Measurements from ENCODE around the gene RALGDS. TPM values are rescaled to one million over a fixed set of nuclear protein-coding genes. Genes with fewer than 3 reads are reported as not detected.
A peak's percentile ranks its signal among the peaks of the same experiment; 100 is the strongest.

RALGDS gene
- total RNA-seq, 4 donors from 2014 or later, result 21.1 to 47.0 (median 36.9) TPM

DNA sequence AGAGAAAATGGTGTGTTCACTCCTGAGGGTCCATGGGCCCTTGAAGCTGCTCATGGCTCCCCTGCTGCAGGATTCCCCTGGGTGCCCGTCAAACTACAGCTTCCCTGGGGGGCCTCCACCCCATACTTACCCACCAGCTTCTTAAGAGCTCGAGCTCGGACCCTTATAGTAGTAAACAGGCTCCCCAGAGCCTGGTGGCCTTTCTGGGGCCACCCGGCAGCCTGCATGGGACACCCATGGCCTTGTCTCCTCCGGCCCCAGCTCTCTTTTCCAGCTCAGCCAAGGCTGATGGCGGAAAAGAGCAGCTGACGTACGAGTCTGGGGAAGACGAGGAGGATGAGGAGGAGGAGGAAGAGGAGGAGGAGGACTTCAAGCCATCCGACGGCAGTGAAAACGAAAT, 63.5 kb downstream of the RALGDS start:
- TF ChIP-seq CTCF (IDR thresholded peaks at IDR 0.05 in 4 of 5, conservative IDR thresholded peaks at IDR 0.05 in 1 of 5) (no peak), POLR2A (IDR thresholded peaks at IDR 0.05) (no peak)
- in situ Hi-C loops (cut with MboI; ENCODE audit: low sequenced_read_pairs in 4 of 4) (no loop called here), intact Hi-C loops (cut with DNase I; ENCODE audit: low total_unique reads) (no loop called here)
- no peak overlapping the region for H3K27ac ChIP-seq
- no peaks in the 10 kb centered on the region for H3K27me3 ChIP-seq
- H3K9me3 ChIP-seq, result no peaks in the 10 kb centered on the region
- no peak overlapping the region for H3K4me3 ChIP-seq
- H3K4me1 ChIP-seq, result peaks cover 15 to 17% of the 10 kb centered on the region in 2 donors
- DNase-seq (no peak), ATAC-seq (no peak)
- peaks cover 0 to 56% of the 10 kb centered on the region in 2 donors for H3K36me3 ChIP-seq

DNA sequence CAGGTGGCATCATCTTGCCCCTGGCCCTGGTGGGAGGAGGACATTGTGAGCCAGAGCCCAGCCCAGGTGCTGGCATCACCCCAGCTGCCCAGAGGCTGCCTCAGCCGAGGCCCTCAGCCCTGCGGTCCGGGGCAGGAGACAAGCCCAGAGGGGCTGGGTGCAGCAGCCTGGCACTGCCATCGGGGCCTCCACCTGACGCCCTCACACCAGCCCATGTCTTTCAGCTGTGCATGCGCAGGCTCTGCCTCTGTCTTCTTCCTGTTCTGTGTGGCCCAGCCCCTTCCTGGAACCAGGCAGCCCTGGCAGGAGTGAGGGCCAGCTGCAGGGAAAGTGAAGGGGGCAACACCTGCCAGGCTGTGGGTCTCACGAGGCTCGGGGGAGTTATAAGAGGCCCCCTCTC, 64.0 kb downstream of the RALGDS start:
- no peak overlapping the region for H3K4me3 ChIP-seq
- H3K9me3 ChIP-seq, result no peaks in the 10 kb centered on the region
- DNase-seq (no peak), ATAC-seq (no peak)
- H3K27me3 ChIP-seq, result no peaks in the 10 kb centered on the region
- H3K27ac ChIP-seq, result no peak overlapping the region
- intact Hi-C loops (cut with DNase I; ENCODE audit: low total_unique reads) (no loop called here), in situ Hi-C loops (cut with MboI; ENCODE audit: low sequenced_read_pairs in 4 of 4) (no loop called here)
- peaks cover 0 to 60% of the 10 kb centered on the region in 2 donors for H3K36me3 ChIP-seq
- peaks cover 15 to 17% of the 10 kb centered on the region in 2 donors for H3K4me1 ChIP-seq
- TF ChIP-seq POLR2A (IDR thresholded peaks at IDR 0.05) (no peak), CTCF (IDR thresholded peaks at IDR 0.05 in 4 of 5, conservative IDR thresholded peaks at IDR 0.05 in 1 of 5) (no peak)

DNA sequence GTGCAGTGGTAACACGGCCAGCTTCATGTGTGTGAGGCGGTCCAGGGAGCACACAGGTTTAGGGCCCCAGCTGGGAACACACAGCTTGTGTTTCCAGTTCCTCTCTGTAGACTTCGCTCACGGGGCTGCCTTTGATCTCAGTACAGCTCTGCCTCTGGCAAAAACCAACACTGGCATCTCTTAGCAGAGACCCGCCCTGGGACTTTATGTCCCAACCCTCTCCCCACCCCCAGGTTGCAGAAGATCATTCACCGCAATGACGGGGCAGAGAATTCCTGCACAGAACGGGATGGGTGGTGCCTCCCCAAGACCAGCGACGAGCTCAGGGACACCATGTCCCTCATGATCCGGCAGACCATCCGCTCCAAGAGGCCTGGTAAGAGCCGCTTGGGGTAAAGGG, 64.5 kb downstream of the RALGDS start:
- peaks cover 15 to 17% of the 10 kb centered on the region in 2 donors for H3K4me1 ChIP-seq
- in situ Hi-C loops (cut with MboI; ENCODE audit: low sequenced_read_pairs in 4 of 4) (no loop called here), intact Hi-C loops (cut with DNase I; ENCODE audit: low total_unique reads) (no loop called here)
- no peak overlapping the region for H3K4me3 ChIP-seq
- H3K9me3 ChIP-seq, result no peaks in the 10 kb centered on the region
- no peaks in the 10 kb centered on the region for H3K27me3 ChIP-seq
- DNase-seq (no peak), ATAC-seq (no peak)
- TF ChIP-seq POLR2A (IDR thresholded peaks at IDR 0.05), result no peak
- TF ChIP-seq CTCF (IDR thresholded peaks at IDR 0.05 in 4 of 5, conservative IDR thresholded peaks at IDR 0.05 in 1 of 5), result no peak
- peaks cover 0 to 65% of the 10 kb centered on the region in 2 donors for H3K36me3 ChIP-seq
- H3K27ac ChIP-seq, result no peak overlapping the region

- no peaks in the 10 kb centered on the region for H3K9me3 ChIP-seq
- no peak overlapping the region for H3K4me3 ChIP-seq
- peaks cover 0 to 71% of the 10 kb centered on the region in 2 donors for H3K36me3 ChIP-seq
- H3K4me1 ChIP-seq, result peaks cover 15 to 17% of the 10 kb centered on the region in 2 donors
- no peak for TF ChIP-seq CTCF (IDR thresholded peaks at IDR 0.05 in 4 of 5, conservative IDR thresholded peaks at IDR 0.05 in 1 of 5)
- TF ChIP-seq POLR2A (IDR thresholded peaks at IDR 0.05), result no peak
- ATAC-seq (no peak), DNase-seq (no peak)
- H3K27me3 ChIP-seq, result no peaks in the 10 kb centered on the region
- H3K27ac ChIP-seq, result no peak overlapping the region
- in situ Hi-C loops (cut with MboI; ENCODE audit: low sequenced_read_pairs in 4 of 4), result no loop called here
- intact Hi-C loops (cut with DNase I; ENCODE audit: low total_unique reads), result no loop called here
These were observed 65.1 kb downstream of the RALGDS start for GRCh38 chr9:133055788-133056420.

GRCh38 chr9:133054966-133055365, 66.1 kb downstream of the RALGDS start:
- Histone ChIP-seq H3K4me3 (no peak overlapping the region), H3K4me1 (peaks cover 15 to 17% of the 10 kb centered on the region in 2 donors), H3K9me3 (no peaks in the 10 kb centered on the region), H3K27me3 (no peaks in the 10 kb centered on the region), H3K27ac (peak overlapping the region in 3 of 4 donors; percentile 18 to 44 (median 43)), H3K36me3 (peaks cover 0 to 76% of the 10 kb centered on the region in 2 donors)
- DNase-seq (peak; percentile 21 to 54), ATAC-seq (peak; percentile 50 to 62)
- intact Hi-C loops (cut with DNase I; ENCODE audit: low total_unique reads) (no loop called here), in situ Hi-C loops (cut with MboI; ENCODE audit: low sequenced_read_pairs in 4 of 4) (no loop called here)
- TF ChIP-seq POLR2A (IDR thresholded peaks at IDR 0.05), result no peak

Data from gastrocnemius medialis (tissue), 4 donors.